Neural cell (in vitro differentiated cells): ENCODE measurements around the gene PLA2G3.

Experiments used
- EP300 ChIP-seq: fragments of 450-650 bp; conservative IDR thresholded peaks from 2 replicates; pipeline ENCODE4 v1.6.1; 2014; ENCODE audit warnings: antibody characterized with exemption, mild to moderate bottlenecking, moderate library complexity; ENCODE audit not compliant: poor library complexity, severe bottlenecking
- EZH2 ChIP-seq: fragments of 200-600, 300-800 bp; shearing (Covaris generic), sonication (generic); IDR thresholded peaks from 2 replicates; pipeline ENCODE4 v1.6.1; 2014; ENCODE audit warnings: antibody characterized with exemption, low read length, borderline replicate concordance, mild to moderate bottlenecking; ENCODE audit not compliant: insufficient read depth, poor library complexity, severe bottlenecking
- SMC3 ChIP-seq: fragments of 450-650 bp; conservative IDR thresholded peaks from 2 replicates; pipeline ENCODE4 v1.6.1; 2014; ENCODE audit warnings: antibody characterized with exemption, mild to moderate bottlenecking, moderate library complexity; ENCODE audit not compliant: poor library complexity
- TAF1 ChIP-seq: IDR thresholded peaks from 2 replicates; pipeline ENCODE4 v1.6.1; 2012; ENCODE audit warnings: low read depth
- TF ChIP-seq, protein P1 (sequence below): fragments of 450-650 bp; IDR thresholded peaks from 2 replicates; pipeline ENCODE4 v1.5.1; 2014; ENCODE audit warnings: antibody characterized with exemption, mild to moderate bottlenecking, moderate library complexity; ENCODE audit not compliant: poor library complexity, severe bottlenecking
- TF ChIP-seq, protein P2 (sequence below): IDR thresholded peaks from 2 replicates; pipeline ENCODE4 v1.6.1; 2012; ENCODE audit warnings: borderline replicate concordance

DNA sequence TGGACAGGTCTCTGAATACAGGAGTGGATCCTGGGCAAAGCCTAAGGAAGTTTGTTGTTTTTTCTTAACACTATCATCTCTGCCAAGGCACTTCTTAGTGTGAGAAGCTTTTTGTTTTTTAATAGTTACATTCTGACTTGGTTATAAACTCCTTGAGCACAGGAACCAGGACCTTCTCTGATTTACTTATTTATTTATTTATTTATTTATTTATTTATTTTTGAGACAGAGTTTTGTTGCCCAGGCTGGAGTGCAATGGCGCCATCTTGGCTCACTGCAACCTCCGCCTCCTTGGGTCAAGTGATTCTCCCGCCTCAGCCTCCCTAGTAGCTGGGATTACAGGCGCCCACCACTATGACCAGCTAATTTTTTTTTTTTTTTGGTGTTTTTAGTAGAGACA, 30.7 kb upstream of the PLA2G3 start:
- TF ChIP-seq, protein P1, sequence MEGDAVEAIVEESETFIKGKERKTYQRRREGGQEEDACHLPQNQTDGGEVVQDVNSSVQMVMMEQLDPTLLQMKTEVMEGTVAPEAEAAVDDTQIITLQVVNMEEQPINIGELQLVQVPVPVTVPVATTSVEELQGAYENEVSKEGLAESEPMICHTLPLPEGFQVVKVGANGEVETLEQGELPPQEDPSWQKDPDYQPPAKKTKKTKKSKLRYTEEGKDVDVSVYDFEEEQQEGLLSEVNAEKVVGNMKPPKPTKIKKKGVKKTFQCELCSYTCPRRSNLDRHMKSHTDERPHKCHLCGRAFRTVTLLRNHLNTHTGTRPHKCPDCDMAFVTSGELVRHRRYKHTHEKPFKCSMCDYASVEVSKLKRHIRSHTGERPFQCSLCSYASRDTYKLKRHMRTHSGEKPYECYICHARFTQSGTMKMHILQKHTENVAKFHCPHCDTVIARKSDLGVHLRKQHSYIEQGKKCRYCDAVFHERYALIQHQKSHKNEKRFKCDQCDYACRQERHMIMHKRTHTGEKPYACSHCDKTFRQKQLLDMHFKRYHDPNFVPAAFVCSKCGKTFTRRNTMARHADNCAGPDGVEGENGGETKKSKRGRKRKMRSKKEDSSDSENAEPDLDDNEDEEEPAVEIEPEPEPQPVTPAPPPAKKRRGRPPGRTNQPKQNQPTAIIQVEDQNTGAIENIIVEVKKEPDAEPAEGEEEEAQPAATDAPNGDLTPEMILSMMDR: no peak
- TF ChIP-seq, protein P2, sequence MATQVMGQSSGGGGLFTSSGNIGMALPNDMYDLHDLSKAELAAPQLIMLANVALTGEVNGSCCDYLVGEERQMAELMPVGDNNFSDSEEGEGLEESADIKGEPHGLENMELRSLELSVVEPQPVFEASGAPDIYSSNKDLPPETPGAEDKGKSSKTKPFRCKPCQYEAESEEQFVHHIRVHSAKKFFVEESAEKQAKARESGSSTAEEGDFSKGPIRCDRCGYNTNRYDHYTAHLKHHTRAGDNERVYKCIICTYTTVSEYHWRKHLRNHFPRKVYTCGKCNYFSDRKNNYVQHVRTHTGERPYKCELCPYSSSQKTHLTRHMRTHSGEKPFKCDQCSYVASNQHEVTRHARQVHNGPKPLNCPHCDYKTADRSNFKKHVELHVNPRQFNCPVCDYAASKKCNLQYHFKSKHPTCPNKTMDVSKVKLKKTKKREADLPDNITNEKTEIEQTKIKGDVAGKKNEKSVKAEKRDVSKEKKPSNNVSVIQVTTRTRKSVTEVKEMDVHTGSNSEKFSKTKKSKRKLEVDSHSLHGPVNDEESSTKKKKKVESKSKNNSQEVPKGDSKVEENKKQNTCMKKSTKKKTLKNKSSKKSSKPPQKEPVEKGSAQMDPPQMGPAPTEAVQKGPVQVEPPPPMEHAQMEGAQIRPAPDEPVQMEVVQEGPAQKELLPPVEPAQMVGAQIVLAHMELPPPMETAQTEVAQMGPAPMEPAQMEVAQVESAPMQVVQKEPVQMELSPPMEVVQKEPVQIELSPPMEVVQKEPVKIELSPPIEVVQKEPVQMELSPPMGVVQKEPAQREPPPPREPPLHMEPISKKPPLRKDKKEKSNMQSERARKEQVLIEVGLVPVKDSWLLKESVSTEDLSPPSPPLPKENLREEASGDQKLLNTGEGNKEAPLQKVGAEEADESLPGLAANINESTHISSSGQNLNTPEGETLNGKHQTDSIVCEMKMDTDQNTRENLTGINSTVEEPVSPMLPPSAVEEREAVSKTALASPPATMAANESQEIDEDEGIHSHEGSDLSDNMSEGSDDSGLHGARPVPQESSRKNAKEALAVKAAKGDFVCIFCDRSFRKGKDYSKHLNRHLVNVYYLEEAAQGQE: no peak
- TF ChIP-seq TAF1 (no peak), EP300 (no peak), EZH2 (no peak), SMC3 (no peak)
